Activated CD4-positive, alpha-beta T cell treated with anti-CD3 and anti-CD28 coated beads, Interleukin-2, amount 50 U/mL, for 16 hours (primary cell): ENCODE measurements around the gene SNX5.

Experiments used
- DNase-seq: peaks from one replicate; pipeline ENCODE4 v3.0.0-alpha.2; 2020

Gene SNX5

GRCh38 chr20:17968366-17969277 is at the start of gene SNX5, which contains the start of gene MGME1:
Gene SNX5 (minus strand): TSS chr20:17968794. CDS start chr20:17968425, 369 bp downstream.
Gene MGME1 (plus strand): TSS chr20:17969018. CDS start chr20:17969860, 842 bp downstream.
- DNase-seq = peak; percentile 100

- DNase-seq = no peak
Observed at GRCh38 chr20:18018100-18018499, 49.5 kb upstream of the SNX5 start.

- no peak for DNase-seq
Observed at GRCh38 chr20:18016772-18017171, 48.2 kb upstream of the SNX5 start.

GRCh38 chr20:18014411-18014810 is 45.8 kb upstream of the SNX5 start:
- no peak for DNase-seq

GRCh38 chr20:18012901-18013300 is 44.3 kb upstream of the SNX5 start:
- DNase-seq = no peak

GRCh38 chr20:18011951-18012645 is 43.5 kb upstream of the SNX5 start:
- no peak for DNase-seq

GRCh38 chr20:18011482-18011881 is 42.9 kb upstream of the SNX5 start:
- DNase-seq = no peak

GRCh38 chr20:18009116-18009515 is 40.5 kb upstream of the SNX5 start:
- DNase-seq = no peak

GRCh38 chr20:18007534-18008292 is 39.1 kb upstream of the SNX5 start:
- no peak for DNase-seq

GRCh38 chr20:18006684-18007083 is 38.1 kb upstream of the SNX5 start:
- DNase-seq = no peak

- DNase-seq = no peak
Observed at GRCh38 chr20:18005990-18006364, 37.4 kb upstream of the SNX5 start.

- DNase-seq = no peak
Observed at GRCh38 chr20:18005170-18005989, 36.8 kb upstream of the SNX5 start.

- no peak for DNase-seq
Observed at GRCh38 chr20:18004384-18005031, 35.9 kb upstream of the SNX5 start.

- no peak for DNase-seq
Observed at GRCh38 chr20:18003897-18004296, 35.3 kb upstream of the SNX5 start.

GRCh38 chr20:18001131-18001921 is 32.7 kb upstream of the SNX5 start:
- no peak for DNase-seq

- no peak for DNase-seq
Observed at GRCh38 chr20:17999566-17999965, 31.0 kb upstream of the SNX5 start.

GRCh38 chr20:17998446-17998845 is 29.9 kb upstream of the SNX5 start:
- DNase-seq = no peak

- peak; percentile 62 for DNase-seq
Observed at GRCh38 chr20:17995967-17996819, 27.6 kb upstream of the SNX5 start.

GRCh38 chr20:17993546-17993945 is 25.0 kb upstream of the SNX5 start:
- DNase-seq = no peak
